ENCODE results near the gene OGFOD1.

OGFOD1 gene

DNA sequence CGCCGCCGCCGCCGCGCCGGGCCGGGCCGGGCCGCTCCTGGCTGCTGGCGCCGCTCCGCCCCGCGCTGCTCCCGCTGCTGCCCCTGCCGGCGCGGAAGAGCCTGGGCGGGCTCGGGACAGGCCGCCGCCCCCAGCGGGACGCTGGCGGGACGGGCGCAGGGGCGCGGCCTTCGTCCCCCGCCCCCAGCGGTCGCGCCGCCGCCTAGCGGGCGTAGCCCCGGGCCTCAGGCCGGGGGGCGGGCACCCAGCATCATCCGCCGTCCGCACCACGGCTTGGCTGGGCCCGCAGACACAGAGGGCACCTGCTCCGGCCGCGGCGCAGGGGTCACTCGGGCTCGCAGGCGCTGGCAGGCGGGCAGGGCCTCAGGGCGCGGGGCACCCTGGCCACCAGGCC lies 25.9 kb upstream of the OGFOD1 start, which contains the start of gene AMFR:
Gene AMFR, minus strand, starts transcription at position 107 of the 394 bp plus-strand sequence. CDS start 218 bp downstream, outside the sequence.
- TF ChIP-seq, protein P1, sequence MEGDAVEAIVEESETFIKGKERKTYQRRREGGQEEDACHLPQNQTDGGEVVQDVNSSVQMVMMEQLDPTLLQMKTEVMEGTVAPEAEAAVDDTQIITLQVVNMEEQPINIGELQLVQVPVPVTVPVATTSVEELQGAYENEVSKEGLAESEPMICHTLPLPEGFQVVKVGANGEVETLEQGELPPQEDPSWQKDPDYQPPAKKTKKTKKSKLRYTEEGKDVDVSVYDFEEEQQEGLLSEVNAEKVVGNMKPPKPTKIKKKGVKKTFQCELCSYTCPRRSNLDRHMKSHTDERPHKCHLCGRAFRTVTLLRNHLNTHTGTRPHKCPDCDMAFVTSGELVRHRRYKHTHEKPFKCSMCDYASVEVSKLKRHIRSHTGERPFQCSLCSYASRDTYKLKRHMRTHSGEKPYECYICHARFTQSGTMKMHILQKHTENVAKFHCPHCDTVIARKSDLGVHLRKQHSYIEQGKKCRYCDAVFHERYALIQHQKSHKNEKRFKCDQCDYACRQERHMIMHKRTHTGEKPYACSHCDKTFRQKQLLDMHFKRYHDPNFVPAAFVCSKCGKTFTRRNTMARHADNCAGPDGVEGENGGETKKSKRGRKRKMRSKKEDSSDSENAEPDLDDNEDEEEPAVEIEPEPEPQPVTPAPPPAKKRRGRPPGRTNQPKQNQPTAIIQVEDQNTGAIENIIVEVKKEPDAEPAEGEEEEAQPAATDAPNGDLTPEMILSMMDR (conservative IDR thresholded peaks at IDR 0.05; ENCODE audit: control insufficient read depth, insufficient read depth, low read depth, low read length): no peak
- peak within 1 kb of the TSS; percentile 73 for H3K4me3 ChIP-seq (ENCODE audit: control insufficient read depth, low read depth, low read length)
- peak; percentile 70 for DNase-seq (ENCODE audit: low read depth)

DNA sequence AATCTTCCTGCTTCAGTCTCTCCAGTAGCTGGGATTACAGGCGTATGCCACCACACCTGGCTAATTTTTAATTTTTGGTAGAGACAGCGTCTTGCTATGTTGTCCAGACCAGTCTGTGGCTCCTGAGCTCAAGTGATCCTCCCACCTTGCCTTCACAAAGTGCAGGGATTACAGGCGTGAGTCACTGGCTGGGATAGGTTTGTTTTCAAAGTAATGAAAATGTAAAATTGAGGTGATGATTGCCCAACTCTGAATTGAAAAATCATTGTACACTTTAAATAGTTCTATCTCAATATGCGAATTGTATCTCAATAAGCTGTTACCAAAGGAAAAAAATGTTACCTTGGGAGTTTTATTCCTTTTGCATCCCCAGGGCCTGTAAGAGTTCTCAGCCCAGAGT lies 24.8 kb upstream of the OGFOD1 start:
- TF ChIP-seq, protein P1 (conservative IDR thresholded peaks at IDR 0.05; ENCODE audit: control insufficient read depth, insufficient read depth, low read depth, low read length): no peak
- H3K4me3 ChIP-seq (ENCODE audit: control insufficient read depth, low read depth, low read length): no peak overlapping the region
- DNase-seq (ENCODE audit: low read depth): peak; percentile 2

DNA sequence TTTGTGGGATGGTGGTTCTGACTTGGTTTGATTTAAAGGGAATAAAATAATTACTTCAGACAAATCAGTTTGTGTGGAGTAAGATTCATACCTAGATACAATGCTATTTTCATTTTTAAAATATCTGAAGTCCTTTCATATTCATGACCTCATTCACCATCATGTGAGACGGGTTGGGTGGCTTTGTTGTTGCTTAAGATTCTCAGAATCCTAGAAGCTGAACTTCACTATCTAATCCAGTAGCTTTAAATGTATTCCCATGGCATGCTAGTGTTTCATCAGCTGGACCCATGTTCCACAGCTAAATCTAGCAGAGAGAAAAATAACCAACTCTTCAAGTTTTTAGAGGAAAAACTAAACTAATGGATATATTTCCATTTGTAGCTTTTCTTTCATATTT lies 23.3 kb upstream of the OGFOD1 start:
- no peak overlapping the region for H3K4me3 ChIP-seq (ENCODE audit: control insufficient read depth, low read depth, low read length)
- TF ChIP-seq, protein P1 (conservative IDR thresholded peaks at IDR 0.05; ENCODE audit: control insufficient read depth, insufficient read depth, low read depth, low read length): no peak
- peak; percentile 6 for DNase-seq (ENCODE audit: low read depth)

DNA sequence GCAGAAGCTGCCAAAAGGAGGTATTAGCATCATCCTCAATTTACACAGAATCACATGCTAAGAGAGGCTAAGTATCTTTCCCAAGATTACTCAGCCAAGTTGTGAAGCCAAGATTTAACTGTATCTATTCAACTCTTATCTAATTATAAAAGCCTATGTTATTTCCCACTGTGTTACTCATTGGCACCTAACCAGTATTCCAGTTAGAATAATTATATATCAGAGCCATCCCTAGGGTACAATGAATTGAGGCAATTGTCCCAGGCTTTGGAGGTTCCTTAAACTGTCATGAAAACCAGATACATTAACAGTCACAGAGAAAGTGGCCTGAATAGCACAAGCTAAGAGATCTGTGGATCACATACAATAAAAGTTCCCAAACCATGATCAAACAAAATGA lies 15.1 kb upstream of the OGFOD1 start:
- no peak for DNase-seq (ENCODE audit: low read depth)
- H3K4me3 ChIP-seq (ENCODE audit: control insufficient read depth, low read depth, low read length): no peak overlapping the region
- TF ChIP-seq, protein P1 (conservative IDR thresholded peaks at IDR 0.05; ENCODE audit: control insufficient read depth, insufficient read depth, low read depth, low read length): no peak

DNA sequence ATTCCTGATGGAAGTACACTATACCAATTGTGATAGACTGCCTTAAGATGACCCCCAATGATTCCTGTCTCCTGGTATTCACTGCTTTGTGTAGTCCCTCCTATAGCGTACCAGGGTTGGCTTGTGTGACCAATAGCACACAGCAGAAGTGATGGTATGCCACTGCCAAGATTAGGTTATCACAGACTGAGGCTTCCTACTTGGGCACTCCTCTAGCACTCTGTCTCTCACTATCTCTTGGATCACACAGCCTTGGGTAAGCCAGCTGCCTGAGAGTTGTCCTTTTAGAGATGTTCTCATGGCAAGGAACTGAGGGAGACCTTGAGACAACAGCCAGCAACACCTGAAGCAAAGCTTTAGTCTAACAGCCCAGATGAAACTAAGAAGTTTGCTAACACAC lies 13.3 kb upstream of the OGFOD1 start:
- H3K4me3 ChIP-seq (ENCODE audit: control insufficient read depth, low read depth, low read length): no peak overlapping the region

DNA sequence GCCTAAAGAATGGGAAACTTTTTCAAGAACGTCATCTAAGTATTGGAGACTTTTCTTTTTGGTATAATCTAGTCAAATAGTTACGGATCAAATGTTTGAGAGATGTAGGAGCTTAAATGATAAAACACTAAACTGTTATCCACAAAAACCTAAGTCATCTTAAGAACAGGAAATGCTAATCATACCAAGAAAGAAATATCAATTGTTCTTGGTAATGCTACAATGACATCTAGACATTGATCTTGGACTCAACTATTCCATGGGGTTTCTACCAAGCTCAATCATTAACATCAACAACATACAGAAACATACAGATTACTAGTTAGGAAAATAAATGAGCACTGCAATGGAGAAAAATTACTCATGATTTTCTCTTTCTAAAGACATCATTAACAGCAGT lies 4.1 kb upstream of the OGFOD1 start:
- TF ChIP-seq, protein P1 (conservative IDR thresholded peaks at IDR 0.05; ENCODE audit: control insufficient read depth, insufficient read depth, low read depth, low read length): no peak
- H3K4me3 ChIP-seq (ENCODE audit: control insufficient read depth, low read depth, low read length): no peak overlapping the region
- DNase-seq (ENCODE audit: low read depth): no peak

More for the DNA sequence above, 13.3 kb upstream of the OGFOD1 start:
- TF ChIP-seq, protein P1 (conservative IDR thresholded peaks at IDR 0.05; ENCODE audit: control insufficient read depth, insufficient read depth, low read depth, low read length): no peak
- no peak for DNase-seq (ENCODE audit: low read depth)

DNA sequence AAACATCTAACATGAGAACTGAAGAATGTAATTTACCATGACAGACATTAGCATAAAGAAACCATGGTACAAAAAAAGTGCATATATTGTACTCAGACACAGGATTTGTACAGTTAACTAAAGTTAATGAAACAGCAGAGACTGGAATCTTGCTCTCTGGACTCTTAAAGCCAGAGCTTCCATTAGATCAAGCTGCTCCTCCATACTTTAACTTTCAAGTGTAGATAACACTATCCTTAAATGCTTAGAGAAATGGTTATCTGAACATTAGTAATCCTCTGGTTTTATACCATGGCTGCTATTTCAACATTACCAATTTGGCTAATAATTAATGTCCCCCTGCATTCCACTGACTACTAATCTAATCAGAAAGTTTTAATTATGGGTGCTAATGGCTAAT lies 3.3 kb upstream of the OGFOD1 start:
- no peak for DNase-seq (ENCODE audit: low read depth)
- H3K4me3 ChIP-seq (ENCODE audit: control insufficient read depth, low read depth, low read length): no peak overlapping the region
- TF ChIP-seq, protein P1 (conservative IDR thresholded peaks at IDR 0.05; ENCODE audit: control insufficient read depth, insufficient read depth, low read depth, low read length): no peak

Data from fibroblast of mammary gland (primary cell).